Endothelial cell of umbilical vein (primary cell): ENCODE data around the gene RAB3C. TPM values are rescaled to one million over a fixed set of nuclear protein-coding genes. Genes with fewer than 3 reads are reported as not detected.

ENCODE experiments used
- BruUV-seq: library from RNA; stranded (reverse); fragments of 400-500 nt; replicated peaks from 2 replicates; lab custom pipeline; 2021; lab: Mats Ljungman, UMichigan
- CTCF ChIA-PET: fragments of 300-600, 350-600 bp; sonication (Branson Sonifier 250); formaldehyde crosslinking; loops from one replicate; lab custom pipeline; 2021; ENCODE audit warnings: antibody characterized with exemption, inconsistent platforms; lab: Charles Lee
- POLR2A ChIA-PET: fragments of 300-600, 350-600 bp; sonication (Branson Sonifier 250); formaldehyde crosslinking; loops from one replicate; lab custom pipeline; 2021; ENCODE audit warnings: antibody characterized with exemption, inconsistent platforms; lab: Charles Lee
- DNase-seq: peaks from one replicate; pipeline ENCODE4 v3.0.0-alpha.2; 2011; ENCODE audit warnings: low read depth, low spot score
- FAIRE-seq: peaks from 2 replicates; lab custom pipeline; 2011; peaks lifted over from hg19 to GRCh38; lab: Jason Lieb, UNC
- H2AFZ ChIP-seq: 2 replicates; pipeline ENCODE4 v1.6.0; 2012; ENCODE audit warnings: low read depth, low read length, control low read depth, inconsistent platforms
- H3K27ac ChIP-seq: 2 replicates; pipeline ENCODE4 v1.5.1; 2011; ENCODE audit warnings: low read depth, mild to moderate bottlenecking, control low read depth, low read length, moderate library complexity; ENCODE audit not compliant: insufficient read depth
- H3K27me3 ChIP-seq, 2 experiments: 2 replicates each; pipeline versions ENCODE4 v1.6.0 to v1.6.1; 2011; ENCODE audit warnings: low read length in 2 of 2, mixed read lengths in 1 of 2; ENCODE audit not compliant: control insufficient read depth in 2 of 2, insufficient read depth in 2 of 2
- H3K36me3 ChIP-seq, 2 experiments: 2 replicates in 1 of 2; 3 replicates in 1 of 2; pipeline ENCODE4 v1.5.1; 2011; ENCODE audit warnings: low read length in 2 of 2, mild to moderate bottlenecking in 1 of 2, moderate library complexity in 1 of 2; ENCODE audit not compliant: control insufficient read depth in 2 of 2, insufficient read depth in 2 of 2; ENCODE audit errors: extremely low read depth in 1 of 2
- H3K4me1 ChIP-seq: 3 replicates; pipeline ENCODE4 v1.5.1; 2011; ENCODE audit warnings: mild to moderate bottlenecking, low read length; ENCODE audit not compliant: control insufficient read depth, insufficient read depth; ENCODE audit errors: extremely low read depth
- H3K4me2 ChIP-seq: 2 replicates; pipeline ENCODE4 v1.6.1; 2011; ENCODE audit warnings: low read length, control low read depth, mixed read lengths; ENCODE audit not compliant: insufficient read depth
- H3K4me3 ChIP-seq, 3 experiments: fragments of 200-600 bp in 1 of 3; sonication (generic), shearing (Covaris generic) in 1 of 3; replicated peaks in 1 of 3; 2 replicates each; pipeline ENCODE4 v1.5.1; 2011 to 2016; ENCODE audit warnings: control low read depth in 3 of 3, low read length in 3 of 3, mild to moderate bottlenecking in 2 of 3, inconsistent platforms in 1 of 3, low read depth in 1 of 3, moderate library complexity in 1 of 3; ENCODE audit not compliant: insufficient read depth in 1 of 3
- H3K79me2 ChIP-seq: 2 replicates; pipeline ENCODE4 v1.6.0; 2012; ENCODE audit warnings: low read length, inconsistent platforms; ENCODE audit not compliant: control insufficient read depth, insufficient read depth
- H3K9ac ChIP-seq: replicated peaks from 2 replicates; pipeline ENCODE3; 2011; ENCODE audit warnings: low read length, control low read depth; ENCODE audit not compliant: insufficient read depth; ENCODE audit errors: extremely low read depth
- H3K9me1 ChIP-seq: replicated peaks from 3 replicates; pipeline ENCODE4 v1.6.0; 2011; ENCODE audit warnings: mild to moderate bottlenecking, low read length; ENCODE audit not compliant: control insufficient read depth, insufficient read depth; ENCODE audit errors: extremely low read depth
- H3K9me3 ChIP-seq: replicated peaks from 2 replicates; pipeline ENCODE4 v1.5.1; 2012; ENCODE audit warnings: low read length, inconsistent platforms; ENCODE audit not compliant: control insufficient read depth, insufficient read depth
- H4K20me1 ChIP-seq: replicated peaks from 2 replicates; pipeline ENCODE3; 2011; ENCODE audit warnings: mild to moderate bottlenecking, low read length; ENCODE audit not compliant: control insufficient read depth, insufficient read depth; ENCODE audit errors: extremely low read depth
- EZH2 ChIP-seq: IDR thresholded peaks from 2 replicates; pipeline ENCODE4 v1.6.1; 2012; ENCODE audit warnings: borderline replicate concordance, low read depth, mild to moderate bottlenecking, moderate library complexity, low read length, inconsistent platforms; ENCODE audit not compliant: severe bottlenecking
- FOS ChIP-seq: IDR thresholded peaks from 2 replicates; pipeline ENCODE4 v1.6.1; 2011; ENCODE audit warnings: mild to moderate bottlenecking, low read length, moderate library complexity, borderline replicate concordance; ENCODE audit not compliant: insufficient read depth
- GATA2 ChIP-seq: IDR thresholded peaks from 2 replicates; pipeline ENCODE4 v1.7.0; 2011; ENCODE audit warnings: low read depth, mild to moderate bottlenecking, moderate library complexity, mixed read lengths, low read length; ENCODE audit not compliant: insufficient read length, insufficient read depth
- JUN ChIP-seq: IDR thresholded peaks from 2 replicates; pipeline ENCODE4 v1.6.1; 2011; ENCODE audit warnings: borderline replicate concordance, low read depth; ENCODE audit not compliant: insufficient read length, insufficient read depth
- MYC ChIP-seq: IDR thresholded peaks from one replicate; pipeline ENCODE4 v1.6.1; 2011; ENCODE audit warnings: mild to moderate bottlenecking, low read depth, low read length
- POLR2A ChIP-seq: IDR thresholded peaks from 2 replicates; pipeline ENCODE4 v1.6.1; 2012; ENCODE audit warnings: low read depth, mild to moderate bottlenecking, control low read depth, low read length
- POLR2AphosphoS5 ChIP-seq: IDR thresholded peaks from 2 replicates; pipeline ENCODE4 v1.6.1; 2012; ENCODE audit warnings: low read depth, mild to moderate bottlenecking, control low read depth, low read length, moderate library complexity; ENCODE audit not compliant: insufficient read depth
- dilution Hi-C: fragments of 300-500 bp; cut with MboI; formaldehyde crosslinking; loops from one replicate; pipeline ENCODE4 v1.15.0; 2019; ENCODE audit warnings: low sequenced_read_pairs; ENCODE audit not compliant: extremely low pct_ligation_motif_present
- intact Hi-C: fragments of 100-400 bp; cut with micrococcal nuclease; formaldehyde crosslinking; loops from one replicate; pipeline ENCODE4 v1.10.0; 2022
- polyA plus RNA-seq, 4 experiments: library from polyadenylated mRNA; depleted of rRNA in 3 of 4; stranded (reverse) in 3 of 4; unstranded in 1 of 4; fragments of >200 nt; gene quantifications; 2 replicates each; pipeline versions ENCODE4 v1.2.1 to v1.2.3, GENCODE V29; 2011 to 2012; ENCODE audit warnings: missing spikeins in 1 of 4
- total RNA-seq: library from RNA; stranded (reverse); gene quantifications from 2 replicates; pipeline ENCODE4 v1.2.3, GENCODE V29; 2021
- TF ChIP-seq, protein P1 (sequence below): IDR thresholded peaks from 2 replicates; pipeline ENCODE4 v1.6.1; 2011; ENCODE audit not compliant: insufficient read depth, insufficient read length
- TF ChIP-seq, protein P2 (sequence below), 2 donors: IDR thresholded peaks; 1 replicate in 1 of 2; 2 replicates in 1 of 2; pipeline ENCODE4 v1.5.1; 2011; ENCODE audit warnings: low read length in 2 of 2, mild to moderate bottlenecking in 2 of 2, moderate library complexity in 2 of 2, control low read depth in 1 of 2, inconsistent platforms in 1 of 2, low read depth in 1 of 2; ENCODE audit not compliant: insufficient read depth in 1 of 2; ENCODE audit errors: extremely low read depth in 1 of 2

Gene RAB3C
- total and polyA plus RNA-seq, 2 donors (not counting 3 experiments of a cell fraction or from before 2014, with no cell fraction given): 0.04 to 0.66 TPM

DNA sequence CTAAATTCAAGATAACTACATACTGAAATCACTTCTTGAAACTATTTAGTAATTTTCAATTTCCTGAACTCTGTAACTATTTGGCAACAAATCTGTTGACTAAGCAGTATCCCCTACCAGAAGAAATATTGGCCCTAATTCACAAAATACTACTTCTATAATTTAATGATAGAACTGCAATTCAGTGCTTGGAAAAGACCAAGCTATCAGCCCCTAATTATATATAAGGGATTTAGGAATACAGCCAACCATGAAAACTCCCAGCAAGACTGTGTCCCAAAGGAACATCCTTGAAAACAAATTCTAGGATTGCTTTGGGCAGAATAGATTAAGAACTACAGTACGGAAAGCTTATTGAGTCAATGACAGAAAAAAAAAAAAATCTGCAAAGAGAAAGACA, 169.2 kb downstream of the RAB3C start:
- H2AFZ ChIP-seq: no peak overlapping the region
- H3K9me3 ChIP-seq: no peaks in the 10 kb centered on the region
- no peaks in the 10 kb centered on the region for H3K36me3 ChIP-seq
- H3K4me1 ChIP-seq: no peaks in the 10 kb centered on the region
- H3K9ac ChIP-seq: no peak overlapping the region
- ChIA-PET CTCF (interaction anchor here (1.2 to 2.2 kb wide), 6 partner anchors 9 to 135 kb away, joined by 3 to 8 read pairs (median 4); no protein-coding TSS in a partner anchor), POLR2A (no interaction called here)
- FAIRE-seq: no peak
- H3K9me1 ChIP-seq: no peaks in the 10 kb centered on the region
- H3K4me3 ChIP-seq: no peak overlapping the region
- H3K27ac ChIP-seq: no peak overlapping the region
- dilution Hi-C loops (no loop called here), intact Hi-C loops (no loop called here)
- H4K20me1 ChIP-seq: no peaks in the 10 kb centered on the region
- no peak for DNase-seq
- no peaks in the 10 kb centered on the region for H3K79me2 ChIP-seq
- no peak for TF ChIP-seq EZH2
- no peak for TF ChIP-seq FOS
- TF ChIP-seq, protein P1, sequence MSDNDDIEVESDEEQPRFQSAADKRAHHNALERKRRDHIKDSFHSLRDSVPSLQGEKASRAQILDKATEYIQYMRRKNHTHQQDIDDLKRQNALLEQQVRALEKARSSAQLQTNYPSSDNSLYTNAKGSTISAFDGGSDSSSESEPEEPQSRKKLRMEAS: no peak
- no peak for TF ChIP-seq POLR2AphosphoS5
- no peak for TF ChIP-seq POLR2A
- TF ChIP-seq, protein P2, sequence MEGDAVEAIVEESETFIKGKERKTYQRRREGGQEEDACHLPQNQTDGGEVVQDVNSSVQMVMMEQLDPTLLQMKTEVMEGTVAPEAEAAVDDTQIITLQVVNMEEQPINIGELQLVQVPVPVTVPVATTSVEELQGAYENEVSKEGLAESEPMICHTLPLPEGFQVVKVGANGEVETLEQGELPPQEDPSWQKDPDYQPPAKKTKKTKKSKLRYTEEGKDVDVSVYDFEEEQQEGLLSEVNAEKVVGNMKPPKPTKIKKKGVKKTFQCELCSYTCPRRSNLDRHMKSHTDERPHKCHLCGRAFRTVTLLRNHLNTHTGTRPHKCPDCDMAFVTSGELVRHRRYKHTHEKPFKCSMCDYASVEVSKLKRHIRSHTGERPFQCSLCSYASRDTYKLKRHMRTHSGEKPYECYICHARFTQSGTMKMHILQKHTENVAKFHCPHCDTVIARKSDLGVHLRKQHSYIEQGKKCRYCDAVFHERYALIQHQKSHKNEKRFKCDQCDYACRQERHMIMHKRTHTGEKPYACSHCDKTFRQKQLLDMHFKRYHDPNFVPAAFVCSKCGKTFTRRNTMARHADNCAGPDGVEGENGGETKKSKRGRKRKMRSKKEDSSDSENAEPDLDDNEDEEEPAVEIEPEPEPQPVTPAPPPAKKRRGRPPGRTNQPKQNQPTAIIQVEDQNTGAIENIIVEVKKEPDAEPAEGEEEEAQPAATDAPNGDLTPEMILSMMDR (IDR thresholded peaks at IDR 0.05; ENCODE audit: extremely low read depth in 1 of 2, insufficient read depth in 1 of 2, low read depth in 1 of 2, low read length in 2 of 2): no peak
- TF ChIP-seq GATA2: no peak
- TF ChIP-seq MYC: no peak
- no peak for TF ChIP-seq JUN
- BruUV-seq: no TSS peak
- no peaks in the 10 kb centered on the region for H3K27me3 ChIP-seq
- H3K4me2 ChIP-seq: no peak overlapping the region
